GM21423 (cell line): ENCODE data around the gene RMDN2.

ENCODE experiments used
- ATAC-seq: cut with Tn5 transposase; IDR thresholded peaks from one replicate; pipeline ENCODE4 v1.9.1; 2021; ENCODE audit warnings: mild to moderate bottlenecking, moderate library complexity; ENCODE audit not compliant: unreplicated experiment

RMDN2 gene

GRCh38 chr2:37896319-37896718 lies 28.8 kb upstream of the RMDN2 start:
- ATAC-seq = no peak

GRCh38 chr2:37897511-37897910 lies 27.6 kb upstream of the RMDN2 start:
- no peak for ATAC-seq

- no peak for ATAC-seq
Measured at GRCh38 chr2:37898448-37898847, 26.6 kb upstream of the RMDN2 start.

GRCh38 chr2:37902991-37903390 lies 22.1 kb upstream of the RMDN2 start:
- no peak for ATAC-seq

GRCh38 chr2:37904425-37904824 lies 20.7 kb upstream of the RMDN2 start:
- ATAC-seq = no peak

DNA sequence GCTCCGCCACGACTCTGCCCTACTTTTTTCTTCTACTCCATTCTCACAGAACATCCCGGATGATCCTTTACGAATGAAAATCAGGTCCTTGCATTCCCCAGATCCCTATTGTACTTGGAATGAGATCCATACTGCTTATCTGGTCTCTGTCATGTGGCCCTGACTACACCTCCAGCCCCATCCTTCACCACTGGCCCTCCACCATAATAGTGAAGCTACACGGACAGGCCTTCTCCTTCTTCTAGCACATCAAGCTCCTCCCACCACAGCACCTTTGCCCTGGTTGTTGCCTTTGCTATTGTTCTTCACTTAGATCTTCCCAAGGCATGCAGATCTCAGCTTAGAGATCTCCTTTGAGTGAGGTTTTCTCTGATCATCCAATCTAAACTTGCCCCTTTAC lies 20.1 kb upstream of the RMDN2 start:
- ATAC-seq = no peak

- no peak for ATAC-seq
Measured at GRCh38 chr2:37906131-37906530, 19.0 kb upstream of the RMDN2 start.

- ATAC-seq = no peak
Measured at GRCh38 chr2:37907501-37908225, 17.4 kb upstream of the RMDN2 start.

DNA sequence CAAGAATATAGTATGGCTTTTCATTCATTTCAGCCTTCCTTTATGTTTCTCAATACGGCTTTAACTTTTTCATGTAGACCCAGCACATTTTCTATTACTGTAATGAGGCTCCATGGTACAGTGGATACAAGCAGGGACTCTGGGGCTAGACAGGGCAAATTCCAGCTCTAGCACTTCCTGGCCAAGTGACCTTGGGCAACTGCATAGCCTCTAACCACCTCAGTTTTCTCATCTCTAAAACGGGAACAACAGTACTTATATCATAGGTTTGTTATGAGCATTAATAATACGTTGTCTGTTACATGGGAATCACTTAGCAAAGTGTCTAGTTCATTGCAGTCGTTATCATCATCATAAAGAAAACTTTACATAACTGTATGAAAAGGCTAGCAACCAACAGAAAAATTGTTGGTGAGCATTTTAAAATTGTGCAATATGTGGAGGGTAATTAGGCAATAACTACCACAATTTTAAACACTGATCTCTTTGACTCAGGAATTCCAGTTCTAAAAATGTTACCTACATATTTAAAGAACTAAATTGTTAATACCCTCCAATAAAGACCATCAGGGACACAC lies 13.7 kb upstream of the RMDN2 start:
- ATAC-seq = no peak

GRCh38 chr2:37912056-37912455 lies 13.0 kb upstream of the RMDN2 start:
- no peak for ATAC-seq

DNA sequence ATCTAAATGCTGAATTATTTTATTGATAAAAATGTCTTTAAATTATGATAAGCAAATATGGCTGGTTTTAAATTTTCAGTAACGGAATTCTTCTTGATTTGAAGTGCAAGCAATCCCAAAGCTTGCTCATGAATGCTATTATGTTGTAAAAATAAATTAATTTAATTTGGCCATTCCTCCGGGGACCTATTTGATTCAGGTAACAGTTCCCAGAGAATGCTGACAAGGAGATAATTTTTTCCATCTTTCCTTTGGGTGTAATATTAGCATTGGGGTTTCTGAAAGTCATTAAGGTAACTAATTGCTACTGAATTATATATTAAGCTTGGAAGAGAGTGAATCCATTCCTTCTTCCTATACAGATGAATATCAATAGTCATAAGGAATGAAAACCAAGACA lies 12.5 kb upstream of the RMDN2 start:
- ATAC-seq = no peak

GRCh38 chr2:37914340-37914739 lies 10.7 kb upstream of the RMDN2 start:
- no peak for ATAC-seq

GRCh38 chr2:37915773-37916172 lies 9.3 kb upstream of the RMDN2 start:
- no peak for ATAC-seq

DNA sequence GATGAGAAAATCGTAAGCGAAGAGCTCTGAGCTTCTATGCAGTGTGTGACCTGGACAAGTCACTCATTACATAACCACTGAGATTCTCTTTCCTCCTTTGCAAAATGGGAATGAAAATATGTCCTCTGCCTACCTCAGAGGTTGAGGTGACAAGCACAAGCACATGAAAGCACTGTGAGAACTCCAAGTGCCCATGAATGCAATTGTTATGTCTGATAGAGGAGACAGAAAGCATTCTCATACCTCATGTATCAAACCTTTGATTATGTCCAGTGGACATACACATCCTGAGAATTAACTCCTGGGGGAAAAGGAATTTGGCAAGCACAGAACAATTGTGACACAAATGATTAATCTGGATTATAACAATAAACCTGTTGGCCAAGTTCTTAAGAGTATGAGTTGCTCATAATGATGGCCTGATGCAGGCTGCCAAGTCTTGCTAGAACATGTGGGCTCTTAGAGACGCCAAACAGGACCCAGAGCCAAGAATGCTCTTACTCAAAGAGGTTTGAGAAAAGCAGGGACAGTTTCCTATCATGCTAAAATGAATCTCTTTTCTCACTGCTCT lies 8.5 kb upstream of the RMDN2 start:
- no peak for ATAC-seq

- ATAC-seq = no peak
Measured at GRCh38 chr2:37917281-37918228, 7.5 kb upstream of the RMDN2 start.

GRCh38 chr2:37918742-37919186 lies 6.3 kb upstream of the RMDN2 start:
- no peak for ATAC-seq

DNA sequence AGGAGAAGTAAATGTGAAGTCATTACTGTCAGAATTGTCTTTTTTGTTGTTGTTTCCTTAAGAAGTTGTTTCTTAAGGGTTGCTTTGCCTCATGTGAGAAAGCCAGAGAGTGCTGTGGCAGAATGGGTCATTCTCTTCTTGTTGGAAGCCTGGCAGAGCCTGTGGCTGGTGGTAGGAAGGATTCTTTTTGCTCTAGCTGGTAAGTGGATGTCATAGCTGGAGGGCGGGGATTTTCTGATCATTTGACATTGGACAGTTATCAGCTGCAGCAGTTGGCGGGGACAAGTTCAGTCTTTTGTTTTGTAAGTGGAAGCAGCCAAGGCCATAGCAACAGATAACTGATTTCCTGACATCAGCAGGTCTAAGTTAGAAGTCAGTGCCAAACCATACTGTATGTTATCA lies 5.5 kb upstream of the RMDN2 start:
- no peak for ATAC-seq

DNA sequence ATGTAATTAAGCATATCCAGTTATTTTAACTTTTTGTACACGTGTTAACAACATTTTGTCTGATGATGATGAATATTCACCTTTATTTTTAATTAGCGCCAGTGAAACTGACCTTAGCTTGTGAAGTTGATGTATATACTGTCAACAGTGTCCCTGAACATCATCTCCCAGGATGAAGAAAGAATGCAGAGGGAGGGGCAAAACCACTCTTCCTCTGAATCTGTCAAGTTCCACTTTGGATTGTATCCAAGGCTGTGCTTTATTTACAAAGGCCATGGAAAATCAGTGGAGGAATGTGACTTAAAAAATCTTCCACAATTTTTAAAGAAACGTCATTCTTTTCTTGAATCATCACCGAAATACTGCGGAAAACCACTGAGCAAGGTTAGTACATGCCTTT lies 4.5 kb upstream of the RMDN2 start:
- ATAC-seq = no peak

- ATAC-seq = no peak
Measured at GRCh38 chr2:37921781-37922180, 3.3 kb upstream of the RMDN2 start.

DNA sequence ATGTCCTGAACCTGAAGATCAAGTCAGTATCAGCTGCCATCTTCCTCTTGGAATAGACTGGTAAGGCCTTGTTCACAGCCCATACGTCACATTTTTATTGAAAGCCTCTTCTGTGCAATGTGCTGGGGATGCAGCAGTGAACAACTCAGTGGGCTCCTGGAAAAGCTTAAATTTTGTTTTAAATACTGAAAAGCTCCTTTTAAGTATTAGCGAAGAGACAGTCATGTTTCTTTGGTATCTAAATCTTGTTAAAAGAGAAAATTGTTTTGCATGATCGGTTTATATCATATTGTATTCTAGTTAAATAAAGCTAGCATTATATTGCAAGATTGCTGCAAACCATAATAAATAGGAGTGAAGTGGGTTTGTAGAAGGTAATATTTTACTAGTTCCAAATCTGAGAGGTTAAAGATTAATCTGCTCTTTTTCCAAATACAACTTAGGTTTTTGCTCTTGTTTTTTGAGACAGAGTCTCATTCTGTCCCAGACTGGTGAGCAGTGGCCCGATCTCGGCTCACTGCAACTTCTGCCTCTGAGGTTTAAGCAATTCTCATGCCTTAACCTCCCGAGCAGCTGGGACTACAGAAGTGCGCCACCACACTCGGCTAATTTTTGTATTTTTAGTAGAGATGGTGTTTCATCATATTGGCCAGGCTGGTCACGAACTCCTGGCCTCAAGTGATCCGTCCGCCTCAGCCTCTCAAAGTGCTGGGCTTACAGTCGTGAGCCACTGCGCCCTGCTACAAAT lies 1.6 kb upstream of the RMDN2 start:
- no peak for ATAC-seq

- no peak for ATAC-seq
Measured at GRCh38 chr2:37926635-37927034, 1.5 kb downstream of the RMDN2 start.
